H1 (cell line): ENCODE data around the gene UMODL1. TPM values are rescaled to one million over a fixed set of nuclear protein-coding genes. Genes with fewer than 3 reads are reported as not detected.

Source experiments
- CTCF ChIA-PET: fragments of 300-600 bp; sonication (Branson Sonifier 250); formaldehyde crosslinking; loops from one replicate; lab custom pipeline; 2021; ENCODE audit not compliant: partially characterized antibody; lab: Charles Lee
- POLR2A ChIA-PET: fragments of 300-600 bp; sonication (Branson Sonifier 250); formaldehyde crosslinking; loops from one replicate; lab custom pipeline; 2021; ENCODE audit warnings: inconsistent platforms; ENCODE audit not compliant: partially characterized antibody; lab: Charles Lee
- DNase-seq, 2 experiments: peaks; one replicate each; pipeline versions ENCODE4 v3.0.0 to v3.0.0-alpha.2; 2010 to 2022; ENCODE audit warnings: low spot score in 2 of 2, low read depth in 1 of 2, mixed read lengths in 1 of 2
- FAIRE-seq: peaks from 2 replicates; lab custom pipeline; 2011; peaks lifted over from hg19 to GRCh38; lab: Jason Lieb, UNC
- H2AFZ ChIP-seq: 2 replicates; pipeline ENCODE4 v1.8.1; 2012; ENCODE audit warnings: low read length, inconsistent platforms
- H2AK5ac ChIP-seq: 2 replicates; pipeline ENCODE4 v1.6.1; 2013; ENCODE audit warnings: low read depth, low read length
- H2BK120ac ChIP-seq: replicated peaks from 2 replicates; pipeline ENCODE3; 2013; ENCODE audit warnings: low read depth, low read length, inconsistent platforms
- H2BK12ac ChIP-seq: 2 replicates; pipeline ENCODE4 v1.6.1; 2013; ENCODE audit warnings: low read depth, low read length
- H2BK15ac ChIP-seq: 2 replicates; pipeline ENCODE4 v1.6.1; 2013; ENCODE audit warnings: low read length
- H2BK20ac ChIP-seq: 2 replicates; pipeline ENCODE4 v1.6.1; 2013; ENCODE audit warnings: low read length
- H2BK5ac ChIP-seq: 2 replicates; pipeline ENCODE4 v1.6.1; 2013; ENCODE audit warnings: low read depth, low read length
- H3K14ac ChIP-seq: 2 replicates; pipeline ENCODE4 v1.6.1; 2013; ENCODE audit warnings: inconsistent platforms; ENCODE audit not compliant: insufficient read length
- H3K18ac ChIP-seq: 2 replicates; pipeline ENCODE4 v1.6.1; 2013; ENCODE audit warnings: low read length; ENCODE audit errors: extremely low read depth
- H3K23ac ChIP-seq: 2 replicates; pipeline ENCODE4 v1.6.1; 2013; ENCODE audit warnings: inconsistent platforms; ENCODE audit not compliant: insufficient read length
- H3K23me2 ChIP-seq: 2 replicates; pipeline ENCODE4 v1.6.1; 2013; ENCODE audit warnings: low read depth, low read length
- H3K27ac ChIP-seq: 2 replicates; pipeline ENCODE4 v1.6.1; 2011; ENCODE audit warnings: low read depth, low read length, inconsistent platforms
- H3K27me3 ChIP-seq, 4 experiments: replicated peaks in 1 of 4; 1 replicate in 1 of 4; 2 replicates in 3 of 4; pipeline versions ENCODE4 v1.6.1 to v1.8.1; 2011 to 2013; ENCODE audit warnings: low read length in 3 of 4, mild to moderate bottlenecking in 3 of 4, inconsistent platforms in 2 of 4, mixed read lengths in 2 of 4, moderate library complexity in 1 of 4; ENCODE audit not compliant: control insufficient read depth in 3 of 4, insufficient read depth in 3 of 4; ENCODE audit errors: extremely low read depth in 1 of 4
- H3K36me3 ChIP-seq, 4 experiments: 2 replicates each; pipeline versions ENCODE4 v1.6.1 to v1.8.1; 2011 to 2013; ENCODE audit warnings: mild to moderate bottlenecking in 4 of 4, low read length in 3 of 4, moderate library complexity in 2 of 4, control low read depth in 1 of 4, inconsistent platforms in 1 of 4; ENCODE audit not compliant: insufficient read depth in 4 of 4, control insufficient read depth in 2 of 4
- H3K4ac ChIP-seq: replicated peaks from 2 replicates; pipeline ENCODE3; 2013; ENCODE audit warnings: low read length, low read depth, mixed read lengths, inconsistent platforms; ENCODE audit not compliant: insufficient read length
- H3K4me1 ChIP-seq, 4 experiments: replicated peaks in 1 of 4; 1 replicate in 1 of 4; 2 replicates in 3 of 4; pipeline versions ENCODE4 v1.6.1 to v1.8.1; 2011 to 2013; ENCODE audit warnings: low read length in 3 of 4, inconsistent platforms in 2 of 4, mixed read lengths in 1 of 4; ENCODE audit not compliant: insufficient read depth in 4 of 4, control insufficient read depth in 3 of 4
- H3K4me2 ChIP-seq, 2 experiments: 2 replicates each; pipeline versions ENCODE4 v1.6.1 to v1.8.1; 2011 to 2013; ENCODE audit warnings: low read depth in 2 of 2, low read length in 2 of 2, control low read depth in 1 of 2, inconsistent platforms in 1 of 2, mild to moderate bottlenecking in 1 of 2; ENCODE audit not compliant: insufficient read depth in 1 of 2
- H3K4me3 ChIP-seq, 4 experiments: fragments of 200-600, 300-600 bp in 1 of 4; sonication (generic), shearing (Covaris generic), sonication (Bioruptor Twin) in 1 of 4; 2 replicates each; pipeline versions ENCODE4 v1.5.1 to v1.8.1; 2011 to 2016; ENCODE audit warnings: low read length in 4 of 4, low read depth in 3 of 4, control low read depth in 2 of 4, inconsistent platforms in 2 of 4, mild to moderate bottlenecking in 2 of 4, mixed read lengths in 1 of 4, moderate library complexity in 1 of 4; ENCODE audit not compliant: insufficient read depth in 2 of 4; ENCODE audit errors: extremely low read depth in 1 of 4
- H3K56ac ChIP-seq: replicated peaks from 2 replicates; pipeline ENCODE3; 2013; ENCODE audit warnings: low read depth, mild to moderate bottlenecking, mixed read lengths, low read length, inconsistent platforms; ENCODE audit not compliant: insufficient read length
- H3K79me1 ChIP-seq: 2 replicates; pipeline ENCODE4 v1.6.1; 2013; ENCODE audit warnings: low read depth, low read length, control low read depth
- H3K79me2 ChIP-seq, 2 experiments: 2 replicates each; pipeline versions ENCODE4 v1.6.1 to v1.8.1; 2012 to 2013; ENCODE audit warnings: low read length in 2 of 2, mild to moderate bottlenecking in 2 of 2, inconsistent platforms in 1 of 2; ENCODE audit not compliant: insufficient read depth in 2 of 2, control insufficient read depth in 1 of 2
- H3K9ac ChIP-seq, 4 experiments: replicated peaks in 1 of 4; 1 replicate in 1 of 4; 2 replicates in 3 of 4; pipeline versions ENCODE4 v1.6.1 to v1.8.1; 2011 to 2013; ENCODE audit warnings: low read depth in 3 of 4, low read length in 3 of 4, control low read depth in 2 of 4, mild to moderate bottlenecking in 2 of 4, moderate library complexity in 2 of 4, inconsistent platforms in 1 of 4; ENCODE audit errors: extremely low read depth in 1 of 4
- H3K9me3 ChIP-seq, 2 experiments: 2 replicates each; pipeline versions ENCODE4 v1.6.1 to v1.8.1; 2012 to 2013; ENCODE audit warnings: mild to moderate bottlenecking in 2 of 2, moderate library complexity in 2 of 2, control low read depth in 1 of 2, inconsistent platforms in 1 of 2, low read depth in 1 of 2, low read length in 1 of 2, mixed read lengths in 1 of 2; ENCODE audit not compliant: insufficient read depth in 2 of 2
- H4K20me1 ChIP-seq, 2 experiments: replicated peaks in 1 of 2; 2 replicates each; pipeline versions ENCODE3 to v1.8.1; 2011 to 2013; ENCODE audit warnings: inconsistent platforms in 2 of 2, low read length in 2 of 2, mild to moderate bottlenecking in 1 of 2; ENCODE audit not compliant: insufficient read depth in 2 of 2, control insufficient read depth in 1 of 2
- H4K5ac ChIP-seq: 2 replicates; pipeline ENCODE4 v1.6.1; 2013; ENCODE audit warnings: low read length, low read depth, mixed read lengths, inconsistent platforms; ENCODE audit not compliant: insufficient read length
- H4K8ac ChIP-seq: 2 replicates; pipeline ENCODE4 v1.8.0; 2013; ENCODE audit warnings: mild to moderate bottlenecking, moderate library complexity, low read length, inconsistent platforms; ENCODE audit not compliant: insufficient read depth; ENCODE audit errors: extremely low read depth
- H4K91ac ChIP-seq: replicated peaks from 2 replicates; pipeline ENCODE3; 2013; ENCODE audit warnings: low read length, mixed read lengths, inconsistent platforms; ENCODE audit not compliant: insufficient read length
- EGR1 ChIP-seq: IDR thresholded peaks from 2 replicates; pipeline ENCODE4 v1.6.1; 2011; ENCODE audit warnings: low read depth, low read length, borderline replicate concordance
- EZH2 ChIP-seq: fragments of 200-600 bp; sonication (generic); IDR thresholded peaks from 2 replicates; pipeline ENCODE4 v1.7.1; 2012; ENCODE audit warnings: low read depth, mild to moderate bottlenecking, moderate library complexity, low read length, inconsistent platforms; ENCODE audit not compliant: severe bottlenecking
- JUN ChIP-seq: IDR thresholded peaks from 2 replicates; pipeline ENCODE4 v1.6.1; 2011; ENCODE audit warnings: low read depth, mild to moderate bottlenecking, improper control_type of control experiment, low read length
- POLR2AphosphoS5 ChIP-seq: IDR thresholded peaks from 2 replicates; pipeline ENCODE4 v1.6.1; 2011; ENCODE audit warnings: low read depth, low read length
- RAD21 ChIP-seq, 2 experiments: IDR thresholded peaks in 1 of 2; conservative IDR thresholded peaks in 1 of 2; 2 replicates each; pipeline ENCODE4 v1.6.1; 2011; ENCODE audit warnings: low read depth in 2 of 2, low read length in 2 of 2, improper control_type of control experiment in 1 of 2, inconsistent platforms in 1 of 2, mild to moderate bottlenecking in 1 of 2, moderate library complexity in 1 of 2
- SP2 ChIP-seq: IDR thresholded peaks from 2 replicates; pipeline ENCODE4 v1.6.1; 2012; ENCODE audit warnings: mild to moderate bottlenecking, low read length, inconsistent platforms
- TCF12 ChIP-seq: IDR thresholded peaks from 2 replicates; pipeline ENCODE4 v1.6.1; 2011; ENCODE audit warnings: low read depth, mild to moderate bottlenecking, low read length
- WGBS, 2 experiments: shearing (Covaris generic) in 1 of 2; methylation state at CpG; one replicate each; pipeline versions ENCODE4 v1.1.6 to v1.1.7; 2013 to 2015; ENCODE audit warnings: low lambda C conversion rate in 2 of 2, mixed read lengths in 2 of 2, inconsistent platforms in 1 of 2, low coverage in 1 of 2, missing lambda C conversion rate in 1 of 2; ENCODE audit not compliant: insufficient replicate concordance in 2 of 2, insufficient coverage in 1 of 2, insufficient read length in 1 of 2; ENCODE audit errors: extremely low coverage in 1 of 2, missing lambda C conversion rate in 1 of 2; 5-methylcytosine and 5-hydroxymethylcytosine counted together
- polyA plus RNA-seq, 7 experiments: library from polyadenylated mRNA; depleted of rRNA in 3 of 7; stranded (reverse) in 5 of 7; unstranded in 2 of 7; fragments of >200 nt in 5 of 7; fragments of 200-250 nt in 2 of 7; gene quantifications; 1 replicate in 5 of 7; 2 replicates in 1 of 7; 4 replicates in 1 of 7; pipeline versions ENCODE4 v1.2.1 to v1.2.3, GENCODE V29; 2011 to 2013; ENCODE audit warnings: missing spikeins in 2 of 7, mixed read lengths in 2 of 7
- total RNA-seq: library from RNA; stranded (reverse); fragmentation: NEBNext Ultra II Directional; extraction: Animal tissue kit (Norgen Biotek cat#: 25700); gene quantifications from 2 replicates; pipeline ENCODE4 v1.2.1, GENCODE V29; 2021
- TF ChIP-seq, protein P1 (sequence below): IDR thresholded peaks from 2 replicates; pipeline ENCODE4 v1.6.1; 2011; ENCODE audit warnings: low read depth, mild to moderate bottlenecking, low read length; ENCODE audit not compliant: insufficient read depth

The UMODL1 gene
- total and polyA plus RNA-seq, 2 of the 8 experiments (the other 6 are each of a cell fraction or from before 2014, with no cell fraction given) = not detected

DNA sequence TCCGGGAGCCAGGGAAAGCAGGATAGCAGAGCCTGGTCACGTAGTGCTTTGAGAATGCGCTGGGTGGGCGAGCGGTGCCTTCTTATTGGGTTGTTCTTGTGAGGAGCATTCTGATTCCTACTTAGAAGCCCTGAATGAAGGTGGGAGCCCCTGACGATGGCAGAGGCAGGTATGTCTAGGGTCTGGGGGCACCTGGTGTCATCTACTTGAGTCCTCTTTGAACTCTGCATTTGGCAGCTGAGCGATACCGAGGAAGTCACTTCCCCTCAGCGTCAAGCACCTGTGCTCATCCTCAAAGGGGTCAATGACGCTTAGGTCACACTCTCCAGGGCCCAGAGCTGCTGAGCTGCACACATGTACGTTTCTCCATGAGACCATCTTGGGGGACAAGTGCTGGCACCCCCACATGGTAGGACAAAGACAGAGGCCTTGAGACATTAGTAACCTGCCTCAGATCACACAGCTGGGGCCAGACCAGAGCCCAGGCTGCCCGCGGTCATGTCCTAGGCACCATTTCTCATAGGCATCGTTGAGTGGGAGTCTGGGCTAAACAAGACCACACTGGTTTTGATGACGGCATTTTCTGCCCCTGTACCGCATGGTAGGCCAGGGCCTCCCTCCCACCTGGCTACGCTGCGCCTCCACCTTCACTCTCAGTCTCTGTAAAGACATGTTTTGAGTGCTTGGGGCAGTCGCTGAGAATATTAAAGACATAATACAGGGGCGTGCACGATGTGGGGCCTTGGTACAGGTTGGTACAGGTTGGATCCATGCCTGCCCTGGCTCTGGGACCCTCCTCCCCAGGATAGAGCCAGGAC is 78.7 kb downstream of the UMODL1 start:
- FAIRE-seq = no peak
- H3K79me1 ChIP-seq = no peaks in the 10 kb centered on the region
- CTCF ChIA-PET = interaction anchor here (1.5 kb wide), 1 partner anchor 33 kb away, joined by 4 read pairs; no protein-coding TSS in a partner anchor
- TF ChIP-seq EGR1 (no peak), JUN (no peak), EZH2 (no peak), TCF12 (no peak), POLR2AphosphoS5 (no peak), SP2 (no peak), RAD21 (IDR thresholded peaks at IDR 0.05 in 1 of 2, conservative IDR thresholded peaks at IDR 0.05 in 1 of 2; ENCODE audit: low read depth in 2 of 2, low read length in 2 of 2) (no peak)
- TF ChIP-seq, protein P1, sequence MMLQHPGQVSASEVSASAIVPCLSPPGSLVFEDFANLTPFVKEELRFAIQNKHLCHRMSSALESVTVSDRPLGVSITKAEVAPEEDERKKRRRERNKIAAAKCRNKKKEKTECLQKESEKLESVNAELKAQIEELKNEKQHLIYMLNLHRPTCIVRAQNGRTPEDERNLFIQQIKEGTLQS = no peak
- TF ChIP-seq, all 59 proteins: peak for 0
- Histone ChIP-seq H3K79me2 (no peaks in the 10 kb centered on the region), H4K91ac (no peak overlapping the region), H3K23ac (no peak overlapping the region), H2BK120ac (no peak overlapping the region), H2BK20ac (no peak overlapping the region), H3K9ac (no peak overlapping the region), H2AK5ac (no peak overlapping the region), H3K4ac (no peak overlapping the region), H3K4me3 (no peak overlapping the region), H3K56ac (no peak overlapping the region), H2BK15ac (no peak overlapping the region), H3K14ac (no peak overlapping the region), H3K23me2 (no peaks in the 10 kb centered on the region), H4K5ac (no peak overlapping the region), H4K20me1 (no peaks in the 10 kb centered on the region), H3K18ac (no peak overlapping the region), H3K27me3 (no peaks in the 10 kb centered on the region), H4K8ac (peak overlapping the region; percentile 57; the same call in 1 of the 2 replicates), H3K9me3 (no peaks in the 10 kb centered on the region), H2BK5ac (no peak overlapping the region), H2BK12ac (no peak overlapping the region), H3K4me2 (no peak overlapping the region), H3K36me3 (no peaks in the 10 kb centered on the region), H2AFZ (no peak overlapping the region), H3K4me1 (no peaks in the 10 kb centered on the region), H3K27ac (no peak overlapping the region)
- DNase-seq = no peak
- WGBS, 2 experiments = 89% methylated on average over 20 of the region's 21 CpGs; no CpG with 5 or more reads in 1 of the 2 experiments
- POLR2A ChIA-PET = no interaction called here
